ENCODE data around the gene KRTAP4-5.
"Not testable (repeated sequence)": the region's sequence is repeated elsewhere in the genome, so short reads cannot be mapped to it uniquely, and the experiment has no call there.

Gene KRTAP4-5

GRCh38 chr17:41149652-41149985, at the start of gene KRTAP4-5:
TSS of gene KRTAP4-5 (minus strand) at chr17:41149825. CDS start at chr17:41149767, 58 bp downstream.
- no peak for DNase-seq (ENCODE audit: low read depth)

DNA sequence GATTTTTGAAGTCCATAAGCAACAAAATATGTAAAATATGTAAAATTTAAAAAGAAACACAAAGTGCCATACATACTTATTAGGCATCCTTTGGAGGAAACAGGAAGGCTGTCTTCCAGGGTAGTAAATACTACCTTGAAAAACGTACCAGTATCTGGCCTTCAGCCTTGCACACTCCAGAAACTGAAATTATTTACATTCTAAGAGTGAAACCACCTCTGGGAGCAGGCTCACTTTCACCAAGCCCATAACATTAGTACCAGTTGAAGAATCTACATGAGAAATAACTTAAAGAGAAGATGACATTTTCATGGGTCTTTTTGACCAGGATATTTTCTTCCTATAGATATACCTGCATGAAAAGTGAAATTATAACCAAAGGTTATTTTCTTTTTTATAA, 46.4 kb upstream of the KRTAP4-5 start:
- DNase-seq (ENCODE audit: low read depth): no peak

DNA sequence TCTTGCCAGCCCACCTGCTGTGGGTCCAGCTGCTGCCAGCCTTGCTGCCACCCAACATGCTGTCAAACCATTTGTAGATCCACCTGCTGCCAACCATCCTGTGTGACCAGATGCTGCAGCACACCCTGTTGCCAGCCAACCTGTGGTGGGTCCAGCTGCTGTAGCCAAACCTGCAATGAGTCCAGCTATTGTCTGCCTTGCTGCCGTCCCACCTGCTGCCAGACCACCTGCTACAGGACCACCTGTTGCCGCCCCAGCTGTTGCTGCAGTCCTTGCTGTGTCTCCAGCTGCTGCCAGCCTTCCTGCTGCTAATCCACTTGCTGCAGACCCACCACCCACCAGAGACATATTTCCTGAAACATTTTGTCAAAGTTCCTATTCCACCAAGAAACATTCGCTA, 40.7 kb upstream of the KRTAP4-5 start:
- DNase-seq (ENCODE audit: low read depth): no peak

GRCh38 chr17:41189837-41190318, 40.3 kb upstream of the KRTAP4-5 start, which contains the start of gene KRTAP9-1:
TSS of gene KRTAP9-1 (plus strand) at chr17:41189887. CDS start at chr17:41189887, 0 bp downstream.
- DNase-seq (ENCODE audit: low read depth): not testable (repeated sequence)

DNA sequence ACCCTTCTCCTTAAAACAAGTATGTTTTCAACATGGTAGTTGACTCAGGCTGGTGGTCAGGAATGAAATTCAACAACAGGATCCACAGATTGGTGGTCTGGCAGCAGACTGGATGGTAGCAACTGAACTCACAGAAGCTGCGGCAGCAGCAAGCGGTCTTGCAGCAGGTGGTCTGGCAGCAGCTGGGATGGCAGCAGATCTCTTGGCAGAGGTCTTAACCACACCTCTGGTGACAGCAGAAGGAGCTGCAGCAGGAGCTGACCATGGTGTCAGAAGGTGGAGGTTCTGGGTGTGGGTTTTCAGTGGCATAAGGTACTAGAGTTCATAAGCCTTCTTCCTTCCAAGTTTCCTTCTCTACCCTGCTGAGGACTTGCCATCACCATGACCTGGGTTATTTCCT, 37.2 kb upstream of the KRTAP4-5 start:
- no peak for DNase-seq (ENCODE audit: low read depth)

- DNase-seq (ENCODE audit: low read depth): no peak
Observed at GRCh38 chr17:41185001-41185400, 35.4 kb upstream of the KRTAP4-5 start.

DNA sequence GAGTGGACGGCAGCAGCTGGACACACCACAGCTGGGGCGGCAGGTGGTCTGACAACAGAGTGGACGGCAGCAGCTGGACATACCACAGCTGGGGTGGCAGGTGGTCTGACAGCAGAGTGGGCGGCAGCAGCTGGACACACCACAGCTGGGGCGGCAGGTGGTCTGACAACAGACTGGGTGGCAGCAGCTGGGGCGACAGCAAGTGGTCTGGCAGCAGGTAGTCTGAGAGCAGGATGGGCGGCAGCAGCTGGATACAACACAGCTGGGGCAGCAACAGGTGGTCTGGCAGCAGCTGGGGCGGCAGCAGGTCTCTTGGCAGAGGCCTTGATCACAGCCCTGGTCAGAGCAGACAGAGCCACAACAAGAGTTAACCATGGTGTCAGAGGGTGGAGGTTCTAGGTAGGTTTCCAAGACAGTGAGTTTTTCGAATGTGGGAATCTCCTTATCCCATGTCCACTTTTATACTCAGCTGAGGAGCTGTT, 34.9 kb upstream of the KRTAP4-5 start, which contains the start of gene KRTAP4-1:
Gene KRTAP4-1 (minus strand): TSS at position 432 of the 482 bp plus-strand sequence. CDS start 57 bp downstream, at position 375.
- no peak for DNase-seq (ENCODE audit: low read depth)

- DNase-seq (ENCODE audit: low read depth): no peak
Observed at GRCh38 chr17:41178843-41179616, 29.4 kb upstream of the KRTAP4-5 start.

- no peak for DNase-seq (ENCODE audit: low read depth)
Observed at GRCh38 chr17:41178341-41178740, 28.7 kb upstream of the KRTAP4-5 start.

- no peak for DNase-seq (ENCODE audit: low read depth)
Observed at GRCh38 chr17:41177727-41178271, 28.2 kb upstream of the KRTAP4-5 start, which contains the start of gene KRTAP4-2. TSS of gene KRTAP4-2 (minus strand) at chr17:41178221. CDS start at chr17:41178164, 57 bp downstream.

DNA sequence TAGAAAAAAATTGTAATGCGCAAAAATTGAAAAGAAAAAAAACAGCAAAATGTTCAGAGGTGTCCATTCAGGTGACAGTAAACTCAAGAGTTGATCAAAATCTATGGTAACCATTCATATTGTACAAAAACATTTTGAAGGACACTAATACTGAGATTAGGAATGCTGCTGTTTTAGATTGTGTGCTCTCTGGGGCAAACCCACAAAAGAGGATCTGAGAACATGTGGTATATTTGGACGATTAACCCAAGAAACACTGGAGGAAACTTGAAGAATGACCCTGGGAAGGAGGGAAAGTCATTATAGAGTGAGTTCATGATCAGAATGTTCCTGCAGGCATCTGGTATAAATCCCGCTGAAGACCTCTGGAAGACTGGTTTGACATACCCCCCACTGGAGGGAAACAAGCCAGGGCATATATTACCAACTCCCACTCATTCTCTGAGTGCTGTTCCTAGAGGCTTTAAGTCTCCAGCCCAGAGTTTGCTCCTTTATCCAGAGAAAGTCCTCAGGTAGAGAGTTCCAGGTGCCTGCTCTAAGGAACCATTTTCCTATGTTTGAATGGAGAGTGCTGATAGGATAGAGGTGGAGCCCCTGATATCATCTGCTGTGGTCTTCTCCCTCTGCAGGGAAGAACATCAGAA, 27.2 kb upstream of the KRTAP4-5 start:
- DNase-seq (ENCODE audit: low read depth): no peak

GRCh38 chr17:41171886-41172285, 22.3 kb upstream of the KRTAP4-5 start:
- no peak for DNase-seq (ENCODE audit: low read depth)

DNA sequence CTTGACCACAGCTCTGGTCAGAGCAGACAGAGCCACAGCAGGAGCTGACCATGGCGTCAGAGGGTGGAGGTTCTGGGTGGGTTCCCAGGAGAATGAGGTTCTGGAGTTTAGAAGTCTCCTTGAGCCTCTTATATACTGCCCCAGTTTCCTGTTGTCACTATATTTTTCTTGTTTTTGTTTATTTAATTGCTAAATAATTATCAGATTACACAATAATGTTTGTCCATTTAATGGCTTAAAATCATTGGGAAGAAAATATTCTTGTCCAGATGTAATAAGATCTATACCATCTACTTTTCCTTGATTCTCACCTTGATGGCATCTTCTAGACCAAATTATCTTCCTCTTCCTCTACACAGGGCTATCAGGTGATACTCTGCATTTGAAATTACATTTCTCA, 18.5 kb upstream of the KRTAP4-5 start, which contains the start of gene KRTAP4-3:
Gene KRTAP4-3 (minus strand): TSS at position 101 of the 400 bp plus-strand sequence. CDS start 49 bp downstream, at position 52.
- DNase-seq (ENCODE audit: low read depth): no peak

GRCh38 chr17:41167561-41167960, 17.9 kb upstream of the KRTAP4-5 start:
- no peak for DNase-seq (ENCODE audit: low read depth)

DNA sequence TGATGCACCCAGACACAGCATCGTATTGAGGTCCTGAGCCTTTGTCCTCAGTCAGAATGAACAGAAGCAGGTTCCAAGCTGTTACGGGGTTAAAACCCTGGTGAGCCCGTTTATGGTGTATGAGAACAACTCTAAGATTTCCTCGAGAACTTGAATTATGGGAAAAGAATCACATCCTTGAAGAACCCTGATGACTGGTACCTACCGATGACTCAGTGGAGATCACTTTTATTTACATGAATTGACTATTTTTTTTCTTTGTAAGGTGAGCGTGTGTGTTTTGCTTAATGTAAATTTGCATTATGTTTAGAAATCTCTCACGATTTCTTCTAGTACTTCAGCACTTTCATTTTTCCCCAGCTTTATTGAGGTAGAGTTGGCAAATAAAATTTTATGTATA, 14.2 kb upstream of the KRTAP4-5 start:
- DNase-seq (ENCODE audit: low read depth): no peak

GRCh38 chr17:41160648-41161047, 11.0 kb upstream of the KRTAP4-5 start, which contains the start of gene KRTAP4-4:
TSS of gene KRTAP4-4 (minus strand) at chr17:41160748. CDS start at chr17:41160691, 57 bp downstream.
- no peak for DNase-seq (ENCODE audit: low read depth)

DNA sequence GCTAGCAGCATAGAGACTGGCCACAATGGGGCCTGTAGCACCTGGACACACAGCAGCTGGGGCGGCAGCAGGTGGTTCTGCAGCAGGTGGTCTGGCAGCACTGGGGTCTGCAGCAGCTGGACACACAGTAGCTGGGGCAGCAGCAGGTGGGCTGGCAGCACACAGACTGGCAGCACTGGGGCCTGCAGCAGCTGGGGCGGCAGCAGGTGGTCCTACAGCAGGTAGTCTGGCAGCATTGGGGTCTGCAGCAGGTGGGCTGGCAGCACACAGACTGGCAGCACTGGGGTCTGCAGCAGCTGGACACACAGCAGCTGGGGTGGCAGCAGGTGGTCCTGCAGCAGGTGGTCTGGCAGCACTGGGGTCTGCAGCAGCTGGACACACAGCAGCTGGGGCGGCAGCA, 10.6 kb upstream of the KRTAP4-5 start:
- DNase-seq (ENCODE audit: low read depth): not testable (repeated sequence)

GRCh38 chr17:41153856-41154255, 4.2 kb upstream of the KRTAP4-5 start:
- DNase-seq (ENCODE audit: low read depth): no peak

DNA sequence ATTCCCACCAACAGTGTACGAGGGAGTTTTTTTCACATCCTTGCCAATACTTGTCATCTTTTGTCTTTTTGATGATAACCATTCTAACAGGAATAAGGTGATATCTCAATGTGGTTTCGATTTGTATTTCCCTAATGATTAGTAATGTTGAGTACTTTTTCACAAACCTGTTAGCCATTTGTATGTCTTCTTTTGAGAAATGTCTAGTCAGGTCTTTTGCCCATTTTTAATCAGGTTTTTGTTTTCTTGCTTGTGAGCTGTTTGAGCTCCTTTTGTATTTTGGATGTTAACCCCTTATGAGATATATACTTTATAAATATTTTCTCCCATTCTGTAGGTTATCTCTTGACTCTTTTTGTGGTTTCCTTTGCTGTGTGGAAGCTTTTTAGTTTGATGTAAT, 1.9 kb upstream of the KRTAP4-5 start:
- no peak for DNase-seq (ENCODE audit: low read depth)

GRCh38 chr17:41150026-41150425, 401 bp upstream of the KRTAP4-5 start:
- DNase-seq (ENCODE audit: low read depth): no peak

DNA sequence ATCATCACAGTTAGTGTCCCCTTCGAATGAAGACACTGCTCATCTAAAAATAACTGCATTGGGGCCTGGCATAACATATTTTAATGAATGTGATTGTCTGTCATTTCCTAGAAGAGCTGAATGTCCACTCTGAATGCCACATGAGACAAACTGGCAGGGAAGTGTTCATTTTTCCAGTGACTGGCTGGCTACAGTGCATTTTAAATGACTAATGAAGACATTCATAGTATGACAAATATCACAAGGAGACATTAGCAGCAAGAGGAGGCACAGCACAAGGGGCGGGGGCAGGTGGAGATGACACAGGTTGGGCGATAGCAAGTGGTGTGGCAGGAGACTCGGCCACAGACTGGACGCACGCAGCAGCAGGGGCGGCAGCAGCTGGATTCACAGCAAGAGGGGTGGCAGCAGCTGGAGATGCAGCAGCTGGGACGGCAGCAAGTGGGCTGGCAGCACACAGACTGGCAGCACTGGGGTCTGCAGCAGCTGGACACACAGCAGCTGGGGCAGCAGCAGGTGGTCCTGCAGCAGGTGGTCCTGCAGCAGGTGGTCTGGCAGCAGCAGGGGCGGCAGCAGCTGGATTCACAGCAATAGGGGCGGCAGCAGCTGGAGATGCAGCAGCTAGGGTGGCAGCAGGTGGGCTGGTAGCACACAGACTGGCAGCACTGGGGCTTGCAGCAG, 514 bp downstream of the KRTAP4-5 start:
- not testable (repeated sequence) for DNase-seq (ENCODE audit: low read depth)
